OCI-LY7 (cell line): ENCODE measurements around the gene SLC10A7. TPM values are rescaled to one million over a fixed set of nuclear protein-coding genes. Genes with fewer than 3 reads are reported as not detected.

ENCODE experiments used
- BruUV-seq: library from RNA; stranded (reverse); fragments of 400-500 nt; replicated peaks from 2 replicates; lab custom pipeline; 2021; lab: Mats Ljungman, UMichigan
- CTCF ChIA-PET: fragments of 300-600 bp; sonication (Branson Sonifier 250); formaldehyde crosslinking; loops from one replicate; lab custom pipeline; 2022; ENCODE audit warnings: antibody characterized with exemption; ENCODE audit not compliant: unreplicated experiment; lab: Charles Lee
- POLR2A ChIA-PET: fragments of 300-600 bp; sonication (Branson Sonifier 250); formaldehyde crosslinking; loops from one replicate; lab custom pipeline; 2022; ENCODE audit warnings: antibody characterized with exemption; lab: Charles Lee
- DNase-seq: peaks from one replicate; pipeline ENCODE4 v3.0.0-alpha.2; 2015; ENCODE audit warnings: low spot score
- H2AFZ ChIP-seq: fragments of 200-600 bp; sonication (generic), shearing (Covaris generic); 2 replicates; pipeline ENCODE4 v1.6.1; 2014; ENCODE audit warnings: mild to moderate bottlenecking, antibody characterized with exemption, low read length, moderate library complexity
- H3K27ac ChIP-seq: fragments of 200-600 bp; sonication (generic); 2 replicates; pipeline ENCODE4 v1.5.1; 2014; ENCODE audit warnings: mixed run types, low read depth, mild to moderate bottlenecking, moderate library complexity, low read length, inconsistent platforms; ENCODE audit not compliant: poor library complexity, severe bottlenecking
- H3K36me3 ChIP-seq: fragments of 200-600 bp; sonication (generic); 2 replicates; pipeline ENCODE4 v1.6.1; 2014; ENCODE audit warnings: mild to moderate bottlenecking, antibody characterized with exemption, low read length, moderate library complexity, mixed read lengths; ENCODE audit not compliant: insufficient read depth
- H3K4me1 ChIP-seq: fragments of 200-600 bp; sonication (generic); 2 replicates; pipeline ENCODE4 v1.5.1; 2014; ENCODE audit warnings: mild to moderate bottlenecking, low read length; ENCODE audit not compliant: insufficient read depth, poor library complexity, severe bottlenecking
- H3K4me2 ChIP-seq: fragments of 200-600 bp; sonication (generic); 2 replicates; pipeline ENCODE4 v1.6.1; 2014; ENCODE audit warnings: mild to moderate bottlenecking, low read length
- H3K4me3 ChIP-seq: fragments of 200-600 bp; sonication (generic); 2 replicates; pipeline ENCODE4 v1.5.1; 2014; ENCODE audit warnings: mild to moderate bottlenecking, low read depth, low read length; ENCODE audit not compliant: poor library complexity, severe bottlenecking
- H3K79me2 ChIP-seq: fragments of 200-600 bp; sonication (generic); 2 replicates; pipeline ENCODE4 v1.6.1; 2016; ENCODE audit warnings: low read depth, mild to moderate bottlenecking, low read length, moderate library complexity, mixed read lengths; ENCODE audit not compliant: insufficient read depth
- H3K9me2 ChIP-seq: fragments of 200-600 bp; sonication (generic); 2 replicates; pipeline ENCODE4 v1.6.1; 2016; ENCODE audit warnings: mild to moderate bottlenecking, low read length, mixed read lengths; ENCODE audit not compliant: insufficient read depth
- H3K9me3 ChIP-seq: fragments of 200-600 bp; sonication (generic); 2 replicates; pipeline ENCODE4 v1.6.1; 2014; ENCODE audit warnings: mild to moderate bottlenecking, mixed run types, low read length, mixed read lengths
- H4K20me1 ChIP-seq: fragments of 200-600 bp; sonication (generic); 2 replicates; pipeline ENCODE4 v1.6.1; 2014; ENCODE audit warnings: mild to moderate bottlenecking, antibody characterized with exemption, low read length, moderate library complexity, mixed read lengths; ENCODE audit not compliant: insufficient read depth
- EZH2phosphoT487 ChIP-seq: fragments of 200-600 bp; sonication (generic); IDR thresholded peaks from 2 replicates; pipeline ENCODE4 v1.6.1; 2018; ENCODE audit warnings: low read depth, borderline replicate concordance, mild to moderate bottlenecking, mixed run types, antibody characterized with exemption, low read length, moderate library complexity, mixed read lengths
- intact Hi-C: fragments of 100-400 bp; cut with micrococcal nuclease; formaldehyde crosslinking; loops from one replicate; pipeline ENCODE4 v1.10.0; 2022; ENCODE audit not compliant: unreplicated experiment
- total RNA-seq, 2 experiments: library from RNA; depleted of rRNA in 1 of 2; stranded (reverse); fragments of >200 nt in 1 of 2; shearing (Covaris generic) in 1 of 2; gene quantifications; 2 replicates each; pipeline ENCODE4 v1.2.3, GENCODE V29; 2014 to 2022
- TF ChIP-seq, protein P1 (sequence below): fragments of 200-600 bp; sonication (generic); conservative IDR thresholded peaks from 2 replicates; pipeline ENCODE4 v1.5.1; 2014; ENCODE audit warnings: mild to moderate bottlenecking, antibody characterized with exemption, low read length, moderate library complexity, mixed read lengths

SLC10A7 gene
- total RNA-seq, 2 experiments from 2014 or later, result 16.8 to 18.9 TPM

DNA sequence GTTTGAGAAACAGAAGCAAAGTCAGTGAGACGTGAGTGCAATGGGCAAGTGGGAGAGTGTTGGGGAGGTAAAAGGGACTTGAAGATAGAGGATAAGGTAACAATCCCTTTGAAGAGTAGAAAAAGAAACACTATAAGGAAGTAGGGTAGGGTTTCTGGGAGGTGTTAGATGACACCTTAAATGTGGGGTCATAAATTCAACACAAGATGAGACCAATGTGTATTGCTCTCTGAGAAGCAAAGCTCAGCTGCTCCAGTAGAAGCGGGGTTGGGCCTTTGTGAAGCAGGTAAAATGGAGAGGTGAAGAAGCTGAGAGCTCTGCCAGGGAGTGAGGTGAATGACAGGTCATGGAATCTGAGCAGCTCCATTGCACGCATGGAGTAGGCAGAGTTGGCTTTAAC, 222.1 kb downstream of the SLC10A7 start:
- Histone ChIP-seq H3K27ac (no peak overlapping the region), H3K9me3 (no peaks in the 10 kb centered on the region), H3K79me2 (no peaks in the 10 kb centered on the region), H3K4me1 (no peaks in the 10 kb centered on the region), H3K36me3 (no peaks in the 10 kb centered on the region), H3K9me2 (no peaks in the 10 kb centered on the region), H2AFZ (no peak overlapping the region), H3K4me3 (no peak overlapping the region), H3K4me2 (no peak overlapping the region), H4K20me1 (no peaks in the 10 kb centered on the region)
- TF ChIP-seq, protein P1, sequence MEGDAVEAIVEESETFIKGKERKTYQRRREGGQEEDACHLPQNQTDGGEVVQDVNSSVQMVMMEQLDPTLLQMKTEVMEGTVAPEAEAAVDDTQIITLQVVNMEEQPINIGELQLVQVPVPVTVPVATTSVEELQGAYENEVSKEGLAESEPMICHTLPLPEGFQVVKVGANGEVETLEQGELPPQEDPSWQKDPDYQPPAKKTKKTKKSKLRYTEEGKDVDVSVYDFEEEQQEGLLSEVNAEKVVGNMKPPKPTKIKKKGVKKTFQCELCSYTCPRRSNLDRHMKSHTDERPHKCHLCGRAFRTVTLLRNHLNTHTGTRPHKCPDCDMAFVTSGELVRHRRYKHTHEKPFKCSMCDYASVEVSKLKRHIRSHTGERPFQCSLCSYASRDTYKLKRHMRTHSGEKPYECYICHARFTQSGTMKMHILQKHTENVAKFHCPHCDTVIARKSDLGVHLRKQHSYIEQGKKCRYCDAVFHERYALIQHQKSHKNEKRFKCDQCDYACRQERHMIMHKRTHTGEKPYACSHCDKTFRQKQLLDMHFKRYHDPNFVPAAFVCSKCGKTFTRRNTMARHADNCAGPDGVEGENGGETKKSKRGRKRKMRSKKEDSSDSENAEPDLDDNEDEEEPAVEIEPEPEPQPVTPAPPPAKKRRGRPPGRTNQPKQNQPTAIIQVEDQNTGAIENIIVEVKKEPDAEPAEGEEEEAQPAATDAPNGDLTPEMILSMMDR, result no peak
- TF ChIP-seq EZH2phosphoT487, result no peak
- ChIA-PET CTCF (no interaction called here), POLR2A (no interaction called here)
- no TSS peak for BruUV-seq
- intact Hi-C loops, result no loop called here
- no peak for DNase-seq

DNA sequence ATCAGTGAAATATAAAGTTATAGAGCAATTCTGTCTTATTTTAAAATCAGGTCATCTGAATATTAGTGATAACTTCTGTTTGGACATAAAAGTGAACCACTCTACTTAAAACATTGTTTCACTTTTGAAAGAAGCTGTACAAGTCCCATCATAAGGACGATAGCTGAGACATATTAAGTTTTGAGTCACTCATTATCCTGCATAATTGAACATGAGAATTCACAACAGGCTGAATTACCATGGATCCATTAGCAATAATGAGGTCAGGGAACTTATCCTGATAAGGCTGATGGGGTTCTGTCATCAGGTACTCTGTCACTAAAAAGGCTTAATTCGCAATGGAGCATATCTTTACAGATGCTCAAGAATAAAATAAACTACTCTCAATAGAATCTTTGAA, 227.0 kb downstream of the SLC10A7 start:
- Histone ChIP-seq H3K4me3 (no peak overlapping the region), H3K36me3 (no peaks in the 10 kb centered on the region), H3K4me1 (no peaks in the 10 kb centered on the region), H3K4me2 (no peak overlapping the region), H3K9me2 (no peaks in the 10 kb centered on the region), H3K79me2 (no peaks in the 10 kb centered on the region), H2AFZ (no peak overlapping the region), H3K9me3 (no peaks in the 10 kb centered on the region), H4K20me1 (no peaks in the 10 kb centered on the region), H3K27ac (no peak overlapping the region)
- intact Hi-C loops, result no loop called here
- no peak for DNase-seq
- CTCF ChIA-PET, result no interaction called here
- TF ChIP-seq, protein P1, result no peak
- no peak for TF ChIP-seq EZH2phosphoT487
- POLR2A ChIA-PET, result no interaction called here
- no TSS peak for BruUV-seq

DNA sequence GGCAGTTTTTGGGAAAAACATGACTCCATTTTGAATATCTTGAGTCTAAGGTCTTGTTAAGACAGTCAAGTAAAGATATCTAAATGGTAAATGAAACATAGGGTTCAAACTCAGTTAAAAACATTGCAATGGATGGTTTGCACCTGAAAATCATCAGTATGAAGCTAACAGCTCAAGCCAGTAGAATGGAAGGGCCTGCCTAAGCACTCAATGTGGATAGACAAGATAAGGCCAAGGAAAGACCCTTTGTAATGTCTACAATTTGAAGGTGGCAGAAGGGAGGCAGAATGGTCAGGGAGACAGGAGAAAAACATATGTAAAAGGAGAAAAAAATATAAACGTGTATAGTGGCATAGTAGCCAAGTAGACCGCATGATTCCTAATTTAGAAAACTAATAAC, 229.2 kb downstream of the SLC10A7 start:
- Histone ChIP-seq H3K4me1 (no peaks in the 10 kb centered on the region), H3K9me3 (no peaks in the 10 kb centered on the region), H4K20me1 (no peaks in the 10 kb centered on the region), H3K4me3 (no peak overlapping the region), H3K36me3 (no peaks in the 10 kb centered on the region), H3K79me2 (no peaks in the 10 kb centered on the region), H3K4me2 (no peak overlapping the region), H2AFZ (no peak overlapping the region), H3K9me2 (no peaks in the 10 kb centered on the region), H3K27ac (no peak overlapping the region)
- ChIA-PET POLR2A (interaction anchor here (1.2 to 1.3 kb wide), 2 partner anchors 10 to 34 kb away, joined by 3 to 4 read pairs; no protein-coding TSS in a partner anchor), CTCF (no interaction called here)
- DNase-seq, result no peak
- intact Hi-C loops, result no loop called here
- no TSS peak for BruUV-seq
- TF ChIP-seq, protein P1, result no peak
- no peak for TF ChIP-seq EZH2phosphoT487
